ENCODE data around the gene ZNF579.

- TF ChIP-seq CTCF (IDR thresholded peaks at IDR 0.05) (no peak), PBX3 (IDR thresholded peaks at IDR 0.05) (no peak), RAD21 (conservative IDR thresholded peaks at IDR 0.05 in 1 of 2, IDR thresholded peaks at IDR 0.05 in 1 of 2) (no peak)
Measured at GRCh38 chr19:55530996-55531395, 49.7 kb downstream of the ZNF579 start.

All from A549 (cell line).